CD4-positive, alpha-beta T cell treated with Interleukin-17A for 4 hours (primary cell): ENCODE measurements around the gene NFKB1.
A peak's percentile ranks its signal among the peaks of the same experiment; 100 is the strongest.

Source experiments
- DNase-seq: peaks from one replicate; pipeline ENCODE4 v3.0.0-alpha.2; 2020; ENCODE audit warnings: mixed read lengths

The NFKB1 gene

GRCh38 chr4:102497986-102498385, 3.2 kb upstream of the NFKB1 start:
- no peak for DNase-seq

- peak; percentile 39 for DNase-seq
These were observed 835 bp upstream of the NFKB1 start for GRCh38 chr4:102500352-102500695.

- DNase-seq = no peak
These were observed 213 bp downstream of the NFKB1 start for GRCh38 chr4:102501447-102501696.

GRCh38 chr4:102502543-102502818, 1.3 kb downstream of the NFKB1 start:
- DNase-seq = no peak

- DNase-seq = no peak
These were observed 2.2 kb downstream of the NFKB1 start for GRCh38 chr4:102503301-102503746.

GRCh38 chr4:102503831-102504786, 3.0 kb downstream of the NFKB1 start:
- DNase-seq = no peak

- no peak for DNase-seq
These were observed 3.8 kb downstream of the NFKB1 start for GRCh38 chr4:102504941-102505340.

- DNase-seq = no peak
These were observed 4.5 kb downstream of the NFKB1 start for GRCh38 chr4:102505708-102506107.

GRCh38 chr4:102506523-102506922, 5.4 kb downstream of the NFKB1 start:
- DNase-seq = no peak

GRCh38 chr4:102511830-102512605, 10.9 kb downstream of the NFKB1 start:
- no peak for DNase-seq

- no peak for DNase-seq
These were observed 13.3 kb downstream of the NFKB1 start for GRCh38 chr4:102514298-102514964.

GRCh38 chr4:102517753-102518152, 16.6 kb downstream of the NFKB1 start:
- no peak for DNase-seq

- DNase-seq = no peak
These were observed 17.6 kb downstream of the NFKB1 start for GRCh38 chr4:102518703-102519131.

- no peak for DNase-seq
These were observed 18.8 kb downstream of the NFKB1 start for GRCh38 chr4:102519925-102520324.

GRCh38 chr4:102521570-102521969, 20.4 kb downstream of the NFKB1 start:
- DNase-seq = no peak

GRCh38 chr4:102522031-102522440, 20.9 kb downstream of the NFKB1 start:
- DNase-seq = no peak

- no peak for DNase-seq
These were observed 23.5 kb downstream of the NFKB1 start for GRCh38 chr4:102524691-102525090.

- DNase-seq = no peak
These were observed 23.9 kb downstream of the NFKB1 start for GRCh38 chr4:102525097-102525496.

GRCh38 chr4:102525504-102525903, 24.3 kb downstream of the NFKB1 start:
- DNase-seq = no peak

GRCh38 chr4:102526532-102526931, 25.4 kb downstream of the NFKB1 start:
- no peak for DNase-seq

- no peak for DNase-seq
These were observed 26.6 kb downstream of the NFKB1 start for GRCh38 chr4:102527695-102528283.

GRCh38 chr4:102529977-102530376, 28.8 kb downstream of the NFKB1 start:
- no peak for DNase-seq

- no peak for DNase-seq
These were observed 29.8 kb downstream of the NFKB1 start for GRCh38 chr4:102530986-102531385.
